ENCODE results near the gene NPLOC4. TPM values are rescaled to one million over a fixed set of nuclear protein-coding genes. Genes with fewer than 3 reads are reported as not detected.
A peak's percentile ranks its signal among the peaks of the same experiment; 100 is the strongest.

The NPLOC4 gene
- total and polyA plus RNA-seq, 2 of the 13 experiments (the other 11 are each of a cell fraction or from before 2014, with no cell fraction given) = 57.0 to 97.0 TPM

- TF ChIP-seq ZC3H13 (CRISPR knock-in tag; IDR thresholded peaks at IDR 0.05) (no peak), ZNF740 (CRISPR knock-in tag; IDR thresholded peaks at IDR 0.05) (no peak), ZNF230 (CRISPR knock-in tag; IDR thresholded peaks at IDR 0.05) (no peak), ZFX (CRISPR knock-in tag; IDR thresholded peaks at IDR 0.05; ENCODE audit: low read depth) (peak; percentile 8; the same call in 1 of the 2 replicates), ZNF619 (CRISPR knock-in tag; IDR thresholded peaks at IDR 0.05) (no peak), NRL (CRISPR knock-in tag; IDR thresholded peaks at IDR 0.05; ENCODE audit: borderline replicate concordance) (0 out of 2 replicates have a peak, but pooled peaks have one; percentile 15), ZNF234 (CRISPR knock-in tag; conservative IDR thresholded peaks at IDR 0.05) (no peak), SYNCRIP (IDR thresholded peaks at IDR 0.05; ENCODE audit: insufficient read depth, low read depth, low read length) (no peak), CENPX (CRISPR knock-in tag; IDR thresholded peaks at IDR 0.05) (no peak), ZNF891 (CRISPR knock-in tag; IDR thresholded peaks at IDR 0.05) (0 out of 2 replicates have a peak, but pooled peaks have one; percentile 32), FIP1L1 (IDR thresholded peaks at IDR 0.05; ENCODE audit: borderline replicate concordance, insufficient read depth, low read depth, low read length) (no peak), GATA4 (IDR thresholded peaks at IDR 0.05; ENCODE audit: borderline replicate concordance, low read depth) (no peak), GABPB1 (CRISPR knock-in tag; IDR thresholded peaks at IDR 0.05) (0 out of 2 replicates have a peak, but pooled peaks have one; percentile 20)
Observed at GRCh38 chr17:81523402-81524038, 113.4 kb downstream of the NPLOC4 start (continued).

All from HepG2 (cell line).